Fibroblast of lung (primary cell): ENCODE data around the gene NHS.

Source experiments
- CTCF ChIP-seq, 2 donors: IDR thresholded peaks in 1 of 2; conservative IDR thresholded peaks in 1 of 2; 1 replicate in 1 of 2; 2 replicates in 1 of 2; pipeline ENCODE4 v1.5.1; 2011 to 2012; ENCODE audit warnings: low read length in 2 of 2, control low read depth in 1 of 2, inconsistent platforms in 1 of 2, low read depth in 1 of 2, mild to moderate bottlenecking in 1 of 2
- EZH2 ChIP-seq: IDR thresholded peaks from 2 replicates; pipeline ENCODE4 v1.5.1; 2012; ENCODE audit warnings: low read length, control low read depth, mild to moderate bottlenecking; ENCODE audit errors: missing control alignments

- TF ChIP-seq CTCF (conservative IDR thresholded peaks at IDR 0.05 in 1 of 2, IDR thresholded peaks at IDR 0.05 in 1 of 2; ENCODE audit: low read depth in 1 of 2, low read length in 2 of 2), result no peak
- TF ChIP-seq EZH2, result no peak
Observed at GRCh38 chrX:17669891-17670290, 294.9 kb downstream of the NHS start.
